Body of pancreas (tissue), 4 donors: ENCODE measurements around the gene RNF41. TPM values are rescaled to one million over a fixed set of nuclear protein-coding genes. Genes with fewer than 3 reads are reported as not detected.

ENCODE experiments used
- ATAC-seq: fragments of 150-250 bp; one replicate; pipeline ENCODE4 v1.9.1; 2016
- DNase-seq, 4 donors: peaks; one replicate each; pipeline ENCODE4 v3.0.0-alpha.2; 2019
- H3K27ac ChIP-seq, 4 donors: fragments of 200-600 bp; sonication (generic); 1 replicate in 3 of 4; 2 replicates in 1 of 4; pipeline versions ENCODE4 v1.5.1 to v1.6.1; 2016 to 2019; ENCODE audit warnings: mild to moderate bottlenecking in 1 of 4, mixed read lengths in 1 of 4, moderate library complexity in 1 of 4
- H3K27me3 ChIP-seq, 2 donors: fragments of 200-600 bp; sonication (generic); one replicate each; pipeline ENCODE4 v1.6.0; 2016; ENCODE audit warnings: mild to moderate bottlenecking in 1 of 2
- H3K36me3 ChIP-seq, 2 donors: fragments of 200-600 bp; sonication (generic); replicated peaks in 1 of 2; 2 replicates each; pipeline ENCODE4 v1.5.1; 2016; ENCODE audit warnings: low read depth in 2 of 2; ENCODE audit not compliant: insufficient read depth in 1 of 2
- H3K4me1 ChIP-seq: fragments of 200-600 bp; sonication (generic); one replicate; pipeline ENCODE4 v1.6.0; 2016
- H3K4me3 ChIP-seq, 2 donors: fragments of 200-600 bp; sonication (generic); 1 replicate in 1 of 2; 2 replicates in 1 of 2; pipeline ENCODE4 v1.5.1; 2016 to 2019
- H3K9me3 ChIP-seq, 3 donors: fragments of 200-600 bp; sonication (generic); 1 replicate in 2 of 3; 2 replicates in 1 of 3; pipeline ENCODE4 v1.5.1; 2016
- POLR2A ChIP-seq, 3 donors: fragments of 450-650 bp; IDR thresholded peaks; one replicate each; pipeline ENCODE4 v1.6.1; 2016; ENCODE audit warnings: antibody characterized with exemption in 3 of 3, mild to moderate bottlenecking in 2 of 3
- WGBS, 2 donors: methylation state at CpG; one replicate each; pipeline ENCODE4 v1.1.5; 2017; 5-methylcytosine and 5-hydroxymethylcytosine counted together
- intact Hi-C: fragments of 100-400 bp; cut with DNase I; formaldehyde crosslinking; loops from one replicate; pipeline ENCODE4 v1.15.1; 2023
- total RNA-seq, 2 donors: library from RNA; depleted of rRNA; stranded (reverse); fragments of >200 nt; gene quantifications; one replicate each; pipeline ENCODE4 v1.1.0, GENCODE V29; 2016
- TF ChIP-seq, protein P1 (sequence below), 7 experiments: fragments of 450-650 bp in 4 of 7; fragments of 200-600 bp in 3 of 7; sonication (generic) in 3 of 7; IDR thresholded peaks; one replicate each; pipeline ENCODE4 v1.5.1; 2016 to 2019; ENCODE audit warnings: antibody characterized with exemption in 7 of 7

The RNF41 gene
- total RNA-seq, 2 donors from 2014 or later: 13.2 TPM

GRCh38 chr12:56231184-56231582 lies 9.5 kb upstream of the RNF41 start:
- TF ChIP-seq, protein P1, sequence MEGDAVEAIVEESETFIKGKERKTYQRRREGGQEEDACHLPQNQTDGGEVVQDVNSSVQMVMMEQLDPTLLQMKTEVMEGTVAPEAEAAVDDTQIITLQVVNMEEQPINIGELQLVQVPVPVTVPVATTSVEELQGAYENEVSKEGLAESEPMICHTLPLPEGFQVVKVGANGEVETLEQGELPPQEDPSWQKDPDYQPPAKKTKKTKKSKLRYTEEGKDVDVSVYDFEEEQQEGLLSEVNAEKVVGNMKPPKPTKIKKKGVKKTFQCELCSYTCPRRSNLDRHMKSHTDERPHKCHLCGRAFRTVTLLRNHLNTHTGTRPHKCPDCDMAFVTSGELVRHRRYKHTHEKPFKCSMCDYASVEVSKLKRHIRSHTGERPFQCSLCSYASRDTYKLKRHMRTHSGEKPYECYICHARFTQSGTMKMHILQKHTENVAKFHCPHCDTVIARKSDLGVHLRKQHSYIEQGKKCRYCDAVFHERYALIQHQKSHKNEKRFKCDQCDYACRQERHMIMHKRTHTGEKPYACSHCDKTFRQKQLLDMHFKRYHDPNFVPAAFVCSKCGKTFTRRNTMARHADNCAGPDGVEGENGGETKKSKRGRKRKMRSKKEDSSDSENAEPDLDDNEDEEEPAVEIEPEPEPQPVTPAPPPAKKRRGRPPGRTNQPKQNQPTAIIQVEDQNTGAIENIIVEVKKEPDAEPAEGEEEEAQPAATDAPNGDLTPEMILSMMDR (IDR thresholded peaks at IDR 0.05): no peak
- TF ChIP-seq POLR2A (IDR thresholded peaks at IDR 0.05): no peak
- ATAC-seq: no peak
- 50% methylated on average over 11 of the region's 11 CpGs; no CpG with 5 or more reads in 1 of the 2 donors for WGBS, 2 donors

DNA sequence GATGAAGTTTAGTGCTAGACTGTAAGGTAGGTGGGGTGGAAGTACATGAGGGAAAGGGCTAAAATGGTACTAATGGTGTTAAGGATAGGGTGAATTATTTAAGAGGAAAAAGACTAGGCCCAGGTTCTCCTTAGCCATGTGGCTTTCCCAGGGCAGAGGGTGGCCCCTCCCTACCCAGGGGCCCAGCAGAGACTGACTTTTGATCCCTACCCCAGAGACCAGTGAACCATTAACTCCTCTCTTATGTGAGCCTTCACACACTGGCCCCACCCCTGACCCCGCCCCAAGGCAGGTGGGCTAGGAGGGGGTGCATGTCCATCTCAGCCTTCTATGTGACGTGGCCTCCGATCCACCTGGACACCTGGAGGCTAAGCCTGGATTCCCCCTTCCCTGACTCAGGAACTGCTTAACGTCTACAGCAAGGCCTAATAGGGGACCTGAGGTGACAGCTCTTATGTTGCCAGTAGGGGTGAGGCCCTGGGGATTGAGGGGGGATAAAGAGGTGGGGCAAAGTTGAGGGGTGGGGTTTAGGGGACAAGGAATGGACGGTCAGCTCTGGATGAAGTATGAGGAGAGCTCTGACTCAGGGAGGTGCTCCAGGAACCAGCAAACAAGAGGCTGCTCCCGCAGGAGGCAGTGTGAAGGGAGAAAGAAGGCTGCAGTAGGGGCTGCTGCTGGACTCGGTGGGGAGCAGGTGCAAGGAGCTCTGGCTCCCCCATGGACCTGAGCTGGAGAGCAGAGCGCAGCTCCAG lies 8.9 kb upstream of the RNF41 start:
- Histone ChIP-seq H3K36me3 (no peaks in the 10 kb centered on the region), H3K27ac (peak overlapping the region; percentile 72 to 89 (median 86)), H3K9me3 (no peaks in the 10 kb centered on the region), H3K27me3 (no peaks in the 10 kb centered on the region), H3K4me1 (peaks cover 42% of the 10 kb centered on the region), H3K4me3 (peak overlapping the region; percentile 47 to 51)
- 23 to 26% methylated on average over 7 to 8 of the region's 8 CpGs for WGBS, 2 donors
- TF ChIP-seq POLR2A (IDR thresholded peaks at IDR 0.05): peak; percentile 63 to 88 (median 84)
- TF ChIP-seq, protein P1 (IDR thresholded peaks at IDR 0.05): peak in 2 of 7 experiments; percentile 1 to 8
- intact Hi-C loops: no loop called here
- ATAC-seq (peak; percentile 93), DNase-seq (peak; percentile 92 to 95 (median 95))

More at GRCh38 chr12:56231184-56231582, 9.5 kb upstream of the RNF41 start:
- no peaks in the 10 kb centered on the region for H3K36me3 ChIP-seq
- no peaks in the 10 kb centered on the region for H3K27me3 ChIP-seq
- intact Hi-C loops: no loop called here
- H3K27ac ChIP-seq: peak overlapping the region; percentile 72 to 89 (median 86)
- peaks cover 46% of the 10 kb centered on the region for H3K4me1 ChIP-seq
- H3K4me3 ChIP-seq: peak overlapping the region; percentile 47 to 51
- H3K9me3 ChIP-seq: no peaks in the 10 kb centered on the region
- DNase-seq: peak in 1 of 4 donors; percentile 24

GRCh38 chr12:56229916-56230431 lies 8.3 kb upstream of the RNF41 start, which contains the start of gene SLC39A5:
SLC39A5 (plus strand) TSS chr12:56230051; CDS start chr12:56231275, 1,224 bp downstream.
- no peak for TF ChIP-seq POLR2A (IDR thresholded peaks at IDR 0.05)
- TF ChIP-seq, protein P1 (IDR thresholded peaks at IDR 0.05): no peak
- Histone ChIP-seq H3K9me3 (no peaks in the 10 kb centered on the region), H3K36me3 (no peaks in the 10 kb centered on the region), H3K4me3 (peak within 1 kb of the TSS; percentile 47 to 51), H3K27ac (peak within 1 kb of the TSS; percentile 72 to 89 (median 86)), H3K27me3 (no peaks in the 10 kb centered on the region), H3K4me1 (peaks cover 42% of the 10 kb centered on the region)
- ATAC-seq (peak; percentile 5), DNase-seq (peak in 2 of 4 donors; percentile 35 to 40)
- 21 to 30% methylated on average over 4 of the region's 4 CpGs for WGBS, 2 donors
- intact Hi-C loops: no loop called here

DNA sequence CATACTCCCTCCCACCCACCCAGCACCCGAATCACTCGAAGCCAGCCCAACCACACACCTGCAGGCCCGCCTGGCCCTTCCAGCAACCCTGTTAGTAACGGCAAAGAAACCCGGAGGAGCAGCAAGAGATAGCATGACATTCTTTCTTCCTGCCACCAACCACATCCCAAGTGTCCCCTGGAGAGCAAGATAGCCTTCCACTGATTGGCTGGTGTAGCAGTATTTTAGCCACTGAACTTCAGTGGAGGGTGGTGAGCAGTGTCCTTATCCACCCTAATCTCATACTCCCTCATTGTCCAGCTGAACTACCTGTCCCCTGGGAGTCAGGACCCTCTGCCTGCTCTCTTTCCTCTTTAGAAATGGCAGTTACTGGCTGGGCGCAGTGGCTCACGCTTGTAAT lies 7.4 kb upstream of the RNF41 start:
- H3K4me1 ChIP-seq: peaks cover 38% of the 10 kb centered on the region
- intact Hi-C loops: no loop called here
- no peak overlapping the region for H3K4me3 ChIP-seq
- TF ChIP-seq POLR2A (IDR thresholded peaks at IDR 0.05): no peak
- TF ChIP-seq, protein P1 (IDR thresholded peaks at IDR 0.05): no peak
- DNase-seq (no peak), ATAC-seq (no peak)
- H3K36me3 ChIP-seq: no peaks in the 10 kb centered on the region
- H3K27ac ChIP-seq: peak overlapping the region in 3 of 4 donors; percentile 72 to 89 (median 88)
- 81 to 84% methylated on average over 5 to 7 of the region's 7 CpGs for WGBS, 2 donors
- H3K27me3 ChIP-seq: no peaks in the 10 kb centered on the region
- no peaks in the 10 kb centered on the region for H3K9me3 ChIP-seq
